Fibroblast of pulmonary artery (primary cell): ENCODE results near the gene SLC1A5.
A peak's percentile ranks its signal among the peaks of the same experiment; 100 is the strongest.

Experiments
- DNase-seq: peaks from one replicate; pipeline ENCODE4 v3.0.0-alpha.2; 2010; ENCODE audit warnings: low read depth
- H3K4me3 ChIP-seq: replicated peaks from 2 replicates; pipeline ENCODE4 v1.5.1; 2011; ENCODE audit warnings: low read depth, mild to moderate bottlenecking, control low read depth, low read length, moderate library complexity
- TF ChIP-seq, protein P1 (sequence below): IDR thresholded peaks from 2 replicates; pipeline ENCODE4 v1.5.1; 2011; ENCODE audit warnings: mild to moderate bottlenecking, control low read depth, low read length, inconsistent platforms; ENCODE audit errors: missing control alignments

SLC1A5 gene

DNA sequence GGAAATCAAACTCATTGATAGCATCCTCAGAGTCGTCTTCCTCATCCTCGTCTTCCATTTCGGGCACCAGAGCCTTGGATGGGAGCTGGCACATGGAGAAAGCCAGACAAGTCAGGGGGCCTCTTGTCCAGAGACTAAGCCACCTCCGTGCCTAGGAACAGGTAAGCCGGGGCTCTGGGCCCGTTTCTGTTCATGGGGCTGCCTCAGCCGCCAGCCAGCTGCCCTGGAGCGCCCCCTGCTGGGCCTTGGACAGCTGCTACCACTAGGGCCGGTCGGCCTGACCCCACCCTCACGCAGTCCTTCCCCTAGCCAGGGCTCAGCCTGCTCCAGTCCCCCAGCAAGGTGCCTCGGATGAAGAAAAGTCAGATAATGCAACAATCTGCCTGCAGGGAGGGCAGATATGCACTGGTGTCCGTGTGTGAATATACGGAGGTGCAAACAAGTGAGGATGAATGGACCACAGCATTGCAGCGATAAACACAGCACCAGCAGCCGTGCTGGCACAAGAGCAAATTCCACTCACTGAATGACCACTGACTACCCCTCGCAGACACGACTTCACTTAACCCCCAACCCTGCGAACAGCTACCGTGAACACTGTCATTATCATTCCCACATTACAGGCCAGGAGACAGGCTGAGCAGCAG lies 59.6 kb downstream of the SLC1A5 start:
- H3K4me3 ChIP-seq: no peak overlapping the region
- TF ChIP-seq, protein P1, sequence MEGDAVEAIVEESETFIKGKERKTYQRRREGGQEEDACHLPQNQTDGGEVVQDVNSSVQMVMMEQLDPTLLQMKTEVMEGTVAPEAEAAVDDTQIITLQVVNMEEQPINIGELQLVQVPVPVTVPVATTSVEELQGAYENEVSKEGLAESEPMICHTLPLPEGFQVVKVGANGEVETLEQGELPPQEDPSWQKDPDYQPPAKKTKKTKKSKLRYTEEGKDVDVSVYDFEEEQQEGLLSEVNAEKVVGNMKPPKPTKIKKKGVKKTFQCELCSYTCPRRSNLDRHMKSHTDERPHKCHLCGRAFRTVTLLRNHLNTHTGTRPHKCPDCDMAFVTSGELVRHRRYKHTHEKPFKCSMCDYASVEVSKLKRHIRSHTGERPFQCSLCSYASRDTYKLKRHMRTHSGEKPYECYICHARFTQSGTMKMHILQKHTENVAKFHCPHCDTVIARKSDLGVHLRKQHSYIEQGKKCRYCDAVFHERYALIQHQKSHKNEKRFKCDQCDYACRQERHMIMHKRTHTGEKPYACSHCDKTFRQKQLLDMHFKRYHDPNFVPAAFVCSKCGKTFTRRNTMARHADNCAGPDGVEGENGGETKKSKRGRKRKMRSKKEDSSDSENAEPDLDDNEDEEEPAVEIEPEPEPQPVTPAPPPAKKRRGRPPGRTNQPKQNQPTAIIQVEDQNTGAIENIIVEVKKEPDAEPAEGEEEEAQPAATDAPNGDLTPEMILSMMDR: peak; percentile 94
- DNase-seq: peak; percentile 70

DNA sequence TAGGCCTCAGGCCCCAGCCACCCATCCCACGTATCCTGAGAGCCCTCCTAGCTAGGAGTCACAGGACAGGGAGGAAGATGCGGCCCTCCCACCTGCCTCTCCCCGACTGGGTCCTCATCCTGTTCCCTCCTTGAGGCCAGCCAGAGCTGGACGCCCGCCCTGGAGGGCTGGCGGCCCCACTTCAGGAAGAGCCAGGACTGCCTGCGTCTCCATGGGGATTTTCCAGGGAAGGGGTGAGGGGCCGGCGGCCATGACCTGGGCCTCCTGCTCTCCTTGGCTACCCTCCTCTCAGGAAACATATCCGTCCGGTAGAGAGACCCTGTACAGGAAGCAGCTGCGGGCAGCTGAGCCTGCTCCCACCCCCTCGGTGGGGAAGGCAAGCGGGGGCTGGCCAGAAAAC lies 60.2 kb downstream of the SLC1A5 start:
- TF ChIP-seq, protein P1: no peak
- DNase-seq: no peak
- H3K4me3 ChIP-seq: no peak overlapping the region

DNA sequence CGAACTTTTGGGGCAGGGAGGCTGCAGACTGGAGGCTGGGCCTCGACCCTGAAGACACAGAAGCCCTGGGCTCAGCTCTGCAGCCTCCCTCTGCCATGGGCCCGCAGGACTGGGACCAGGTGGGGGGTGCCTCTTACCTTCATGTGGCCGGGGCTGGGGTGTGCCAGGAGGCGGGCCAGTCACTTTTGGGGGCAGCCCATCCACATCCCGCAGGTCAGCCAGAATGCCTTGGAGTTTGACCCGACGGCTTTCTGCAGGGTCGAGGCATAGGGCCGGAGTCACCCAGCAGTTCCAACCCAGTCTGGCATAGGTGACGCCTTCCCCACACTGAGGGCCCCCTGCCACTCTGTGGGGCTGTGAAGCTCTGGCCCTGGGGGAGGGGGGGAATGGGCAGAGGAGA lies 60.6 kb downstream of the SLC1A5 start:
- DNase-seq: no peak
- TF ChIP-seq, protein P1: no peak
- H3K4me3 ChIP-seq: no peak overlapping the region

DNA sequence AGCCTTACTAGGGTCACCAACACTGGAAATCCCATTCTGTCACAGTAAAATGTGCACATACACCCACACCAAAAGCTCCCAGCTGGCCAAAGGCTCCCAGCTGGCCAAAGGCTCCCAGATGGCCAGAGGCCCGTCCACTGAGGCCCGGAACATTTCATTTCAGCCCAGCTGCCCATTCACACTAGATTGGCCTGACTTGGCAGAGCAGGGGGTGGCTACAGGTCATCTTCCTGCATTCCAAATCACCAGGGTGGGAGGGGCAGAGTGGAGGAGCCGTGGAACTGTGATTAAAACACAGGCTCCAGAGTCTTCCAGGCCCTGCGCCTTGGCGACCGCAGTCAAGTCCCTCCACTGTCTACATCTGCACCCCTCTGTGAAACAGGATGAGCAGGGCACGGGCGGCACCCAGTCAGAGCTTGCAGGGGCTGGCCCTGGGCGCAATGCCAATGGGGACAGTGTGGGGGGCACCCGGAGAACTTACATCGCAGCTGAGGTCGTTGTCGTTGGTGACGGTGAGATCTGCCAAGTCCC lies 61.4 kb downstream of the SLC1A5 start:
- no peak overlapping the region for H3K4me3 ChIP-seq
- TF ChIP-seq, protein P1: no peak
- DNase-seq: no peak

DNA sequence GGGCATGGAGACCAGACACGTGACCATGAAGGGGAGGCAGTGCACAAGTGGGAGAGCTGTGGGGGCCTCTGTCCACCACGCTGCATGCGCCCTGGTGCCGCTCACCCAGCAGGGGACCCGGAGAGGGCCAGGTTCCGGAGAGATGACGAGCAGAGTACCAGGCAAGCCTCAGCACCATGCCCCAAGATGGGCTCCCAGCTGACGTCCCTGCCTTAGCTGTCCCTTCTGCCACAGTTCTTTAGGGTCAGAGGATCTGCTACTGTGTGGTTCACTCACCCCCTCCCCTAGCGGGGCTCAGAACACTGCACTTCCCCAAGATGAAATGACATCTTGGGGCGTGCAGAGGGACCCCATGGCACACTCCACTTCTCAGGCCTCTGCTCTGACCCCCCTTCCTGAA lies 61.8 kb downstream of the SLC1A5 start:
- DNase-seq: no peak
- TF ChIP-seq, protein P1: no peak
- H3K4me3 ChIP-seq: no peak overlapping the region

DNA sequence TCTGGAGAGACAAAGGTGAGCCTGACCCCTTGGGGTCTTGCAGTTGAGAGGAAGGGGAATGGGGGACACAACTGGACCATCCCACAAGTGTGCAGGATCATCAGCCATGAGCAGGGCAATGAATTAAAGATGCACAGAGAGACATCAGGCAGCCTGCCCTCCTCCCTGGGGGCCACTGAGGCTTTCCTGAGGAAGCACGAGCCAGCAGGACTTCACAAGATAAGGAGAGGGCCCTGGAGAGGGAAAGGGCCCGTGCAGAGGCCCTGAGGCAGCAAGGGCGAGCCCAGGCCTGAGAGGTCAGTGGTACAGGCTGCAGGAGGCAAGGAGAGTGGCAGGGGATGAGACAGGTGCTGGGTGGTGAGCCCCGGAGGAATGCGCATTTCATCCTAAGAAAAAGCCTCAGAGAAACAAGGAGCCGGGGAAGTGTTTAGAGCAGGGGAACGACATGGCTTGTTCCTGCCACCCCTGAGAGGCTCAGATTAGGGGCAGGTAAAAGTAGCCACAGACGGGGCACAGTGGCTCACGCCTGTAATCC lies 62.5 kb downstream of the SLC1A5 start:
- DNase-seq: no peak
- TF ChIP-seq, protein P1: no peak
- H3K4me3 ChIP-seq: no peak overlapping the region
